ENCODE measurements around the gene SYTL3. TPM values are rescaled to one million over a fixed set of nuclear protein-coding genes. Genes with fewer than 3 reads are reported as not detected.
"Not testable (repeated sequence)": the region's sequence is repeated elsewhere in the genome, so short reads cannot be mapped to it uniquely, and the experiment has no call there.

SYTL3 gene
- total RNA-seq, 1 donor from 2014 or later, result 13.9 TPM

GRCh38 chr6:158674342-158675131 is 24.7 kb downstream of the SYTL3 start:
- DNase-seq (no peak), ATAC-seq (no peak)
- no peak for TF ChIP-seq CTCF (IDR thresholded peaks at IDR 0.05)
- Histone ChIP-seq H3K9me3 (no peaks in the 10 kb centered on the region), H3K4me3 (no peak overlapping the region), H3K27ac (no peak overlapping the region), H3K4me1 (peaks cover 1% of the 10 kb centered on the region), H3K36me3 (no peaks in the 10 kb centered on the region), H3K27me3 (ENCODE audit: low read depth) (no peaks in the 10 kb centered on the region)
- intact Hi-C loops (cut with DNase I), result no loop called here

- H3K27ac ChIP-seq; H3K4me1 ChIP-seq; intact Hi-C loops (cut with DNase I): not testable (repeated sequence)
Observed at GRCh38 chr6:158677094-158677493, 27.2 kb downstream of the SYTL3 start.

GRCh38 chr6:158677906-158678578 is 28.2 kb downstream of the SYTL3 start:
- DNase-seq (no peak), ATAC-seq (no peak)
- no peak for TF ChIP-seq CTCF (IDR thresholded peaks at IDR 0.05)
- Histone ChIP-seq H3K27me3 (ENCODE audit: low read depth) (no peaks in the 10 kb centered on the region), H3K9me3 (no peaks in the 10 kb centered on the region), H3K4me1 (no peaks in the 10 kb centered on the region), H3K36me3 (no peaks in the 10 kb centered on the region), H3K4me3 (no peak overlapping the region), H3K27ac (no peak overlapping the region)
- intact Hi-C loops (cut with DNase I), result no loop called here

More at GRCh38 chr6:158677094-158677493, 27.2 kb downstream of the SYTL3 start:
- DNase-seq; ATAC-seq; H3K27me3 ChIP-seq (ENCODE audit: low read depth); H3K9me3 ChIP-seq; H3K36me3 ChIP-seq; H3K4me3 ChIP-seq: not testable (repeated sequence)

- DNase-seq (no peak), ATAC-seq (no peak)
- H3K4me1 ChIP-seq, result no peaks in the 10 kb centered on the region
- no peak overlapping the region for H3K27ac ChIP-seq
- H3K27me3 ChIP-seq (ENCODE audit: low read depth), result no peaks in the 10 kb centered on the region
- intact Hi-C loops (cut with DNase I), result no loop called here
- no peak for TF ChIP-seq CTCF (IDR thresholded peaks at IDR 0.05)
- H3K4me3 ChIP-seq, result no peak overlapping the region
- no peaks in the 10 kb centered on the region for H3K9me3 ChIP-seq
- H3K36me3 ChIP-seq, result no peaks in the 10 kb centered on the region
Observed at GRCh38 chr6:158680015-158680414, 30.2 kb downstream of the SYTL3 start.

- Histone ChIP-seq H3K36me3 (no peaks in the 10 kb centered on the region), H3K4me1 (no peaks in the 10 kb centered on the region), H3K27ac (no peak overlapping the region), H3K27me3 (ENCODE audit: low read depth) (no peaks in the 10 kb centered on the region), H3K9me3 (no peaks in the 10 kb centered on the region), H3K4me3 (no peak overlapping the region)
- TF ChIP-seq CTCF (IDR thresholded peaks at IDR 0.05), result no peak
- DNase-seq, result no peak
- intact Hi-C loops (cut with DNase I), result no loop called here
- no peak for ATAC-seq
Observed at GRCh38 chr6:158680481-158680880, 30.6 kb downstream of the SYTL3 start.

- no peak for DNase-seq
- no peak for TF ChIP-seq CTCF (IDR thresholded peaks at IDR 0.05)
- H3K4me3 ChIP-seq, result no peak overlapping the region
- no peaks in the 10 kb centered on the region for H3K36me3 ChIP-seq
- H3K4me1 ChIP-seq, result peaks cover 26% of the 10 kb centered on the region
- no peaks in the 10 kb centered on the region for H3K27me3 ChIP-seq (ENCODE audit: low read depth)
- H3K27ac ChIP-seq, result no peak overlapping the region
- no peaks in the 10 kb centered on the region for H3K9me3 ChIP-seq
- no peak for ATAC-seq
- intact Hi-C loops (cut with DNase I), result no loop called here
Observed at GRCh38 chr6:158684311-158684710, 34.5 kb downstream of the SYTL3 start.
